Endothelial cell of umbilical vein (primary cell): ENCODE data around the gene FAM210B.

Experiments used
- EZH2 ChIP-seq: IDR thresholded peaks from 2 replicates; pipeline ENCODE4 v1.6.1; 2012; ENCODE audit warnings: borderline replicate concordance, low read depth, mild to moderate bottlenecking, moderate library complexity, low read length, inconsistent platforms; ENCODE audit not compliant: severe bottlenecking
- TF ChIP-seq, protein P1 (sequence below), 2 donors: IDR thresholded peaks; 1 replicate in 1 of 2; 2 replicates in 1 of 2; pipeline ENCODE4 v1.5.1; 2011; ENCODE audit warnings: low read length in 2 of 2, mild to moderate bottlenecking in 2 of 2, moderate library complexity in 2 of 2, control low read depth in 1 of 2, inconsistent platforms in 1 of 2, low read depth in 1 of 2; ENCODE audit not compliant: insufficient read depth in 1 of 2; ENCODE audit errors: extremely low read depth in 1 of 2

DNA sequence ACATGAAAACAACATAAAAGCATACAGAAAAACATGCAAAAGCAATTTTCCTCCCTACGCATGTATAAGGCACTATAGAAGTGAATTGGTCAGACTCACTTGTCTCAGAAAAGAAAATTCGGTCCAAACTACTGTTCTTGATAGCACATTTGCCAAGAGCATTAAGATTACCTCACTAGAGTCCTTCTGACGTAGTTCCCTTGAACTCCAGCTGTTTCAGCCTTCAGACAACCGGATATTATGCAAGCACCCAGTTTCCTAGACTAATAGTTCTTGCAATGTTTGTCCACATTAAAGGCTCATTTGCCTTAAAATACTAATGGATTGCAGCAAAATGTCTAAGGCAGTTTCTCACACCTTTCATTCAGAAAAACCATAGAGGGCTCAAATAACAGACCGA is 50.7 kb downstream of the FAM210B start:
- no peak for TF ChIP-seq EZH2
- TF ChIP-seq, protein P1, sequence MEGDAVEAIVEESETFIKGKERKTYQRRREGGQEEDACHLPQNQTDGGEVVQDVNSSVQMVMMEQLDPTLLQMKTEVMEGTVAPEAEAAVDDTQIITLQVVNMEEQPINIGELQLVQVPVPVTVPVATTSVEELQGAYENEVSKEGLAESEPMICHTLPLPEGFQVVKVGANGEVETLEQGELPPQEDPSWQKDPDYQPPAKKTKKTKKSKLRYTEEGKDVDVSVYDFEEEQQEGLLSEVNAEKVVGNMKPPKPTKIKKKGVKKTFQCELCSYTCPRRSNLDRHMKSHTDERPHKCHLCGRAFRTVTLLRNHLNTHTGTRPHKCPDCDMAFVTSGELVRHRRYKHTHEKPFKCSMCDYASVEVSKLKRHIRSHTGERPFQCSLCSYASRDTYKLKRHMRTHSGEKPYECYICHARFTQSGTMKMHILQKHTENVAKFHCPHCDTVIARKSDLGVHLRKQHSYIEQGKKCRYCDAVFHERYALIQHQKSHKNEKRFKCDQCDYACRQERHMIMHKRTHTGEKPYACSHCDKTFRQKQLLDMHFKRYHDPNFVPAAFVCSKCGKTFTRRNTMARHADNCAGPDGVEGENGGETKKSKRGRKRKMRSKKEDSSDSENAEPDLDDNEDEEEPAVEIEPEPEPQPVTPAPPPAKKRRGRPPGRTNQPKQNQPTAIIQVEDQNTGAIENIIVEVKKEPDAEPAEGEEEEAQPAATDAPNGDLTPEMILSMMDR (IDR thresholded peaks at IDR 0.05; ENCODE audit: extremely low read depth in 1 of 2, insufficient read depth in 1 of 2, low read depth in 1 of 2, low read length in 2 of 2): no peak
